PC-3 (cell line): Measurements from ENCODE around the gene RFESD. TPM values are rescaled to one million over a fixed set of nuclear protein-coding genes. Genes with fewer than 3 reads are reported as not detected.

Experiments
- ATAC-seq: fragments of 200-7000 bp; cut with Tn5 transposase; 2 replicates; pipeline ENCODE4 v1.9.1; 2020; ENCODE audit warnings: mild to moderate bottlenecking, moderate library complexity
- BruUV-seq: library from RNA; stranded (reverse); fragments of 400-500 nt; replicated peaks from 2 replicates; lab custom pipeline; 2021; lab: Mats Ljungman, UMichigan
- CTCF ChIA-PET: fragments of 300-600 bp; sonication (Branson Sonifier 250); formaldehyde crosslinking; loops from one replicate; lab custom pipeline; 2022; ENCODE audit warnings: antibody characterized with exemption; lab: Charles Lee
- POLR2A ChIA-PET: fragments of 300-600 bp; sonication (Branson Sonifier 250); formaldehyde crosslinking; loops from one replicate; lab custom pipeline; 2022; ENCODE audit warnings: antibody characterized with exemption; ENCODE audit not compliant: unreplicated experiment; lab: Charles Lee
- DNase-seq: peaks from one replicate; pipeline ENCODE4 v3.0.0-alpha.2; 2015
- H2AFZ ChIP-seq: fragments of 300-600 bp; sonication (generic); 2 replicates; pipeline ENCODE4 v1.6.0; 2016; ENCODE audit warnings: antibody characterized with exemption, low read length
- H3F3A ChIP-seq: fragments of 300-600 bp; sonication (generic); one replicate; pipeline ENCODE4 v1.6.0; 2017; ENCODE audit warnings: antibody characterized with exemption, low read length, control low read depth, mild to moderate bottlenecking; ENCODE audit not compliant: unreplicated experiment
- H3K27ac ChIP-seq: fragments of 300-600 bp; sonication (generic); 2 replicates; pipeline ENCODE4 v1.5.1; 2016; ENCODE audit warnings: mild to moderate bottlenecking, low read length
- H3K27me3 ChIP-seq: fragments of 300-600 bp; sonication (generic); 2 replicates; pipeline ENCODE4 v1.6.1; 2016; ENCODE audit warnings: low read length, mixed read lengths
- H3K36me3 ChIP-seq: fragments of 300-600 bp; sonication (generic); 2 replicates; pipeline ENCODE4 v1.6.1; 2016; ENCODE audit warnings: low read depth, mixed run types, low read length, mixed read lengths
- H3K4me1 ChIP-seq: fragments of 300-600 bp; sonication (generic); 2 replicates; pipeline ENCODE4 v1.5.1; 2016; ENCODE audit warnings: low read length; ENCODE audit not compliant: insufficient read depth
- H3K4me2 ChIP-seq: fragments of 300-600 bp; sonication (generic); 2 replicates; pipeline ENCODE4 v1.6.0; 2016; ENCODE audit warnings: low read length
- H3K4me3 ChIP-seq: fragments of 300-600 bp; sonication (generic); 2 replicates; pipeline ENCODE4 v1.5.1; 2016; ENCODE audit warnings: mild to moderate bottlenecking, low read length, mixed read lengths
- H3K79me2 ChIP-seq: fragments of 300-600 bp; sonication (generic); 2 replicates; pipeline ENCODE4 v1.6.1; 2017; ENCODE audit warnings: low read length, mixed read lengths
- H3K9ac ChIP-seq: fragments of 300-600 bp; sonication (generic); 2 replicates; pipeline ENCODE4 v1.6.0; 2016; ENCODE audit warnings: mild to moderate bottlenecking, low read length
- H3K9me2 ChIP-seq: fragments of 300-600 bp; sonication (generic); replicated peaks from 2 replicates; pipeline ENCODE4 v1.6.1; 2016; ENCODE audit warnings: mixed run types, low read length, mixed read lengths
- H3K9me3 ChIP-seq: fragments of 300-600 bp; sonication (generic); 2 replicates; pipeline ENCODE4 v1.6.1; 2016; ENCODE audit warnings: low read length, mixed read lengths
- H4K20me1 ChIP-seq: fragments of 300-600 bp; sonication (generic); 2 replicates; pipeline ENCODE4 v1.6.1; 2016; ENCODE audit warnings: low read length, mixed read lengths
- CTCF ChIP-seq: fragments of 300-600 bp; sonication (generic); conservative IDR thresholded peaks from 2 replicates; pipeline ENCODE4 v1.5.1; 2017; ENCODE audit warnings: antibody characterized with exemption, low read depth, mild to moderate bottlenecking, low read length
- EZH2 ChIP-seq: fragments of 300-600 bp; sonication (generic); IDR thresholded peaks from one replicate; pipeline ENCODE4 v1.6.1; 2017; ENCODE audit warnings: antibody characterized with exemption, mild to moderate bottlenecking, low read length; ENCODE audit not compliant: unreplicated experiment
- EZH2phosphoT487 ChIP-seq: fragments of 300-600 bp; sonication (generic); IDR thresholded peaks from 2 replicates; pipeline ENCODE4 v1.6.1; 2018; ENCODE audit warnings: mild to moderate bottlenecking, antibody characterized with exemption, low read length, borderline replicate concordance
- intact Hi-C: fragments of 100-400 bp; cut with micrococcal nuclease; formaldehyde crosslinking; loops from 2 replicates; pipeline ENCODE4 v1.9.0; 2023
- total RNA-seq: library from RNA; depleted of rRNA; stranded (reverse); fragments of >200 nt; gene quantifications from 2 replicates; pipeline ENCODE4 v1.2.3, GENCODE V29; 2014

RFESD gene
- total RNA-seq, 1 experiment from 2014 or later, result 0.36 TPM

DNA sequence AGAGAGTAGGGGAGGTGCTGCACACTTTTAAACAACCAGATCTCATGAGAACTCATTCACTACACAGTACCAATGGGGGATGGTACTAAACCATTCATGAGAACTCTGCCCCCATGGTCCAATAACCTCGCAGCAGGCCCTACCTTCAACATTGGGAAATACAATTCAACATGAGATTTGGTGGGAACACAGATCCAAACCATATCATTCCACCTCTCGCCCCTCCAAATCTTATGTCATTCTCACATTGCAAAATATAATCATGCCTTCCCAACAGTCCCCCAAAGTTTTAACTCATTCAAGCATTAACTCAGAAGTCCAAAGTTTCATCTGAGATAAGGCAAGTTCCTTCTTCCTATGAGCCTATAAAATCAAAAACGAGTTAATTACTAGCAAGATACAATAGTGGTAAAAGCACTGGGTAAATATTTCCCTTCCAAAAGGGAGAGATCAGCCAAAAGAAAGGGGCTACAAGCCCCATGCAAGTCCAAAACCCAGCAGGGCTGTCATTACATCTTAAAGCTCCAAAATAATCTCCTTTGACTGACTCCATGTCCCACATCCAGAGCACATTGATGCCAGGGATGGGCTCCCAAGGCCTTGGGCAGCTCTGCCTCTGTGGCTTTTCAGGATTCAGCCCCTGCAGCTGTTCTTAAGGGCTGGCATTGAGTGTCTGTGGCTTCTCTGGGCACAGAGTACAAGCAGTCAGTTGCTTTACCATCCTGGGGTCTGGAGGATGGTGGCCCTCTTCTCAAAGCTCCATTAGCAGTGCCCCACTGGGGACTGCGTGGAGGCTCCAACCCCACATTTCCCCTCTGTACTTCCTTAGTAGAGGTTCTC is 18.4 kb upstream of the RFESD start:
- H3F3A ChIP-seq, result no peaks in the 10 kb centered on the region
- no peak overlapping the region for H3K4me2 ChIP-seq
- H3K4me3 ChIP-seq, result no peak overlapping the region
- H3K9ac ChIP-seq, result no peak overlapping the region
- H3K27me3 ChIP-seq, result no peaks in the 10 kb centered on the region
- no peak for ATAC-seq
- no peak overlapping the region for H3K27ac ChIP-seq
- no peak for DNase-seq
- no peaks in the 10 kb centered on the region for H3K9me2 ChIP-seq
- H3K9me3 ChIP-seq, result no peaks in the 10 kb centered on the region
- H3K36me3 ChIP-seq, result no peaks in the 10 kb centered on the region
- H3K79me2 ChIP-seq, result no peaks in the 10 kb centered on the region
- CTCF ChIA-PET, result interaction anchor here (0.5 kb wide), 1 partner anchor 212 kb away, joined by 5 read pairs; no protein-coding TSS in a partner anchor
- H4K20me1 ChIP-seq, result no peaks in the 10 kb centered on the region
- peaks cover 16% of the 10 kb centered on the region for H3K4me1 ChIP-seq
- intact Hi-C loops, result no loop called here
- POLR2A ChIA-PET, result no interaction called here
- no peak overlapping the region for H2AFZ ChIP-seq
- TF ChIP-seq CTCF, result no peak
- TF ChIP-seq EZH2phosphoT487, result no peak
- TF ChIP-seq EZH2, result no peak
- BruUV-seq, result no TSS peak

DNA sequence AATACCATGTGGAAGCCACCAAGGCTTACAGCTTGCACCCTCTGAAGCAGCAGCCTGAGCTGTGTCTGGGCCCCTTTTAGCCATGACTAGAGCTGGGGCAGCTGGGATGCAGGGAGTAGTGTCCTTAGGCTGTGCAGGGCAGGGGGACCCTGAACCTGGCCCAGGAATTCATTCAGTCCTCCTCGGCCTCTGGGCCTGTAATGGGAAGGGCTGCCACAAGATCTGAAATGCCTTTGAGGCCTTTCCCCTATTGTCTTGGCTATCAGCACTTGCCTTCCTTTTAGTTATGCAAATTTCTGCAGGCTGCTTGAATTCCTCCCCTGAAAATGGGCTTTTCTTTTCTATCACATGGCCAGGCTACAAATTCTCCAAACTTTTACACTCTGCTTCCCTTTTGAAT is 17.6 kb upstream of the RFESD start:
- TF ChIP-seq EZH2, result no peak
- TF ChIP-seq CTCF, result no peak
- H3K79me2 ChIP-seq, result no peaks in the 10 kb centered on the region
- H2AFZ ChIP-seq, result no peak overlapping the region
- DNase-seq (no peak), ATAC-seq (no peak)
- H4K20me1 ChIP-seq, result no peaks in the 10 kb centered on the region
- intact Hi-C loops, result no loop called here
- ChIA-PET POLR2A (no interaction called here), CTCF (no interaction called here)
- no peak overlapping the region for H3K27ac ChIP-seq
- H3F3A ChIP-seq, result no peaks in the 10 kb centered on the region
- H3K9ac ChIP-seq, result no peak overlapping the region
- no peaks in the 10 kb centered on the region for H3K9me2 ChIP-seq
- no TSS peak for BruUV-seq
- H3K9me3 ChIP-seq, result no peaks in the 10 kb centered on the region
- H3K4me3 ChIP-seq, result no peak overlapping the region
- no peaks in the 10 kb centered on the region for H3K36me3 ChIP-seq
- peaks cover 16% of the 10 kb centered on the region for H3K4me1 ChIP-seq
- no peak overlapping the region for H3K4me2 ChIP-seq
- H3K27me3 ChIP-seq, result no peaks in the 10 kb centered on the region

GRCh38 chr5:95630394-95630917 is 16.1 kb upstream of the RFESD start:
- H2AFZ ChIP-seq, result no peak overlapping the region
- POLR2A ChIA-PET, result no interaction called here

More at GRCh38 chr5:95630394-95630917, 16.1 kb upstream of the RFESD start:
- intact Hi-C loops, result no loop called here
- no peak for DNase-seq
- H3K4me2 ChIP-seq, result no peak overlapping the region
- CTCF ChIA-PET, result no interaction called here
- H3K4me3 ChIP-seq, result no peak overlapping the region
- BruUV-seq, result no TSS peak
- H3K9me2 ChIP-seq, result no peaks in the 10 kb centered on the region
- H3F3A ChIP-seq, result no peaks in the 10 kb centered on the region
- H3K9me3 ChIP-seq, result no peaks in the 10 kb centered on the region
- H3K27ac ChIP-seq, result no peak overlapping the region
- no peaks in the 10 kb centered on the region for H3K36me3 ChIP-seq
- H3K9ac ChIP-seq, result no peak overlapping the region
- TF ChIP-seq EZH2 (no peak), CTCF (no peak), EZH2phosphoT487 (no peak)
- no peaks in the 10 kb centered on the region for H4K20me1 ChIP-seq
- H3K4me1 ChIP-seq, result peaks cover 16% of the 10 kb centered on the region
- H3K79me2 ChIP-seq, result no peaks in the 10 kb centered on the region
- H3K27me3 ChIP-seq, result no peaks in the 10 kb centered on the region
- no peak for ATAC-seq
